Measurements from ENCODE around the gene P2RY2. TPM values are rescaled to one million over a fixed set of nuclear protein-coding genes. Genes with fewer than 3 reads are reported as not detected.

P2RY2 gene
- total and polyA plus RNA-seq, 12 donors, result 7.1 to 37.5 (median 11.1) TPM

DNA sequence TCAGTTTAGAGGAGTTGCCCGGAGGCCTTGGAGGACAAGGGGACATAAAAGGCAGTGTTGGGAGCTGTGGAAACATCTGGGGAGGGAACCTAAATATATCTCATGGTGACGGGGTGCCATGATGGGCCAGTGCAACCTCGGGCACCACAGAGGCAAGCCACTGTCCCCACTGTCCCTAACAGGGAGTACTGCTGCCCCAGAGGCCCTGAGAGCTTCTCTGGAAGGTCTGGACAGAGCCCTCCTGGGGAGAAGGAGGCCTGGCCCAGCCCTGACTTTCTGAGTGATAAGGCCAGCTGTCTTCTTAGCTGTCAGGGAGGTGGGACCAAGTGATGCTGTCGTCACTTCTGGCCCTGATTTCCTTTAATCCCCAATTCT lies 48.6 kb downstream of the P2RY2 start:
- TF ChIP-seq, protein P1, sequence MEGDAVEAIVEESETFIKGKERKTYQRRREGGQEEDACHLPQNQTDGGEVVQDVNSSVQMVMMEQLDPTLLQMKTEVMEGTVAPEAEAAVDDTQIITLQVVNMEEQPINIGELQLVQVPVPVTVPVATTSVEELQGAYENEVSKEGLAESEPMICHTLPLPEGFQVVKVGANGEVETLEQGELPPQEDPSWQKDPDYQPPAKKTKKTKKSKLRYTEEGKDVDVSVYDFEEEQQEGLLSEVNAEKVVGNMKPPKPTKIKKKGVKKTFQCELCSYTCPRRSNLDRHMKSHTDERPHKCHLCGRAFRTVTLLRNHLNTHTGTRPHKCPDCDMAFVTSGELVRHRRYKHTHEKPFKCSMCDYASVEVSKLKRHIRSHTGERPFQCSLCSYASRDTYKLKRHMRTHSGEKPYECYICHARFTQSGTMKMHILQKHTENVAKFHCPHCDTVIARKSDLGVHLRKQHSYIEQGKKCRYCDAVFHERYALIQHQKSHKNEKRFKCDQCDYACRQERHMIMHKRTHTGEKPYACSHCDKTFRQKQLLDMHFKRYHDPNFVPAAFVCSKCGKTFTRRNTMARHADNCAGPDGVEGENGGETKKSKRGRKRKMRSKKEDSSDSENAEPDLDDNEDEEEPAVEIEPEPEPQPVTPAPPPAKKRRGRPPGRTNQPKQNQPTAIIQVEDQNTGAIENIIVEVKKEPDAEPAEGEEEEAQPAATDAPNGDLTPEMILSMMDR (IDR thresholded peaks at IDR 0.05), result no peak
- peaks cover 5 to 63% (median 35%) of the 10 kb centered on the region in 9 donors for H3K4me1 ChIP-seq
- no peak overlapping the region for H3K4me3 ChIP-seq
- 50 to 67% methylated on average over 4 of the region's 4 CpGs for WGBS, 2 donors
- intact Hi-C loops (cut with DNase I), result no loop called here
- peaks cover 0 to 33% (median 9%) of the 10 kb centered on the region in 7 donors for H3K27me3 ChIP-seq
- DNase-seq, result no peak
- no peaks in the 10 kb centered on the region for H3K36me3 ChIP-seq
- peak overlapping the region in 3 of 10 donors; percentile 21 to 55 (median 43) for H3K27ac ChIP-seq
- H3K9me3 ChIP-seq, result no peaks in the 10 kb centered on the region
- ATAC-seq, result peak in 4 of 8 donors; percentile 1 to 15 (median 8)

- peak overlapping the region in 1 of 10 donors; percentile 55 for H3K27ac ChIP-seq
- intact Hi-C loops (cut with DNase I), result no loop called here
- H3K9me3 ChIP-seq, result no peaks in the 10 kb centered on the region
- ATAC-seq (no peak), DNase-seq (no peak)
- peaks cover 5 to 70% (median 35%) of the 10 kb centered on the region in 9 donors for H3K4me1 ChIP-seq
- peaks cover 0 to 33% (median 9%) of the 10 kb centered on the region in 7 donors for H3K27me3 ChIP-seq
- WGBS, 2 donors, result 86 to 91% methylated on average over 3 of the region's 3 CpGs
- TF ChIP-seq, protein P1 (IDR thresholded peaks at IDR 0.05), result no peak
- no peaks in the 10 kb centered on the region for H3K36me3 ChIP-seq
- no peak overlapping the region for H3K4me3 ChIP-seq
Observed at GRCh38 chr11:73267122-73267846, 49.2 kb downstream of the P2RY2 start.

- Histone ChIP-seq H3K9me3 (no peaks in the 10 kb centered on the region), H3K27ac (no peak overlapping the region), H3K27me3 (peaks cover 0 to 29% (median 9%) of the 10 kb centered on the region in 7 donors), H3K4me3 (no peak overlapping the region), H3K36me3 (no peaks in the 10 kb centered on the region), H3K4me1 (peaks cover 5 to 76% (median 35%) of the 10 kb centered on the region in 9 donors)
- 95% methylated on average over 8 of the region's 8 CpGs for WGBS, 2 donors
- DNase-seq (no peak), ATAC-seq (no peak)
- intact Hi-C loops (cut with DNase I), result no loop called here
- TF ChIP-seq, protein P1 (IDR thresholded peaks at IDR 0.05), result no peak
Observed at GRCh38 chr11:73267906-73268540, 49.9 kb downstream of the P2RY2 start.

DNA sequence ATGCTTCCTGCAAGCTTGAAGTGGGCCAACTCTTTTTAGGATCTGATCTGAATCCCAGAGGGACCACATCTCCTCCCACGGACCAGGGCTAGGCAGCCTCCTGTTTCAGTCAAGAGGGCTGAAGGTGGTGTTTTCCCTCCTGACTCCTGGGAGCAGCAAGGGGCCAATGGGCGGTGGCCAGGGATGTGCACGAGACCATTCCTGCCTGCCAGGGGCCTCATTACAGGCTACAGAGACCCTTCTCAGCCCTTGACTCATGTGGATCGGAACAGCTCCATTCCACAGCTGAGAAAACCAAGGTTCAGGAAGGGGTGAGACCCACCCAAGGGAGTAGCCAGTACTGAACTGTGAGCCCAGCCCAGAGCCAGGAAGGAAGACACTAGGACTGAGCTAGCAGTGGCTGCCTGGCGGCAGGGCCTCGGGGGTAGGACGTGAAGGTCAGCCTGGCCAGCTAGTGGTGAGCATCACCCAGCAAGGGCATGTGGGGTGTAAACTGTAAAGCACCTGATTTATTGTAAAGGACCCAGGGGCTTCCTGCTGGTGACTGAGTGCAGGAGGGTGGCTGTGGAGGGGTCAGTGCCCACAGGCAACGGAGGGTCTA lies 50.7 kb downstream of the P2RY2 start:
- no peak for DNase-seq
- H3K4me3 ChIP-seq, result no peak overlapping the region
- TF ChIP-seq, protein P1 (IDR thresholded peaks at IDR 0.05), result no peak
- WGBS, 2 donors, result 84 to 85% methylated on average over 8 of the region's 8 CpGs
- H3K27ac ChIP-seq, result no peak overlapping the region
- H3K36me3 ChIP-seq, result no peaks in the 10 kb centered on the region
- intact Hi-C loops (cut with DNase I), result no loop called here
- no peaks in the 10 kb centered on the region for H3K9me3 ChIP-seq
- H3K27me3 ChIP-seq, result peaks cover 0 to 22% (median 9%) of the 10 kb centered on the region in 7 donors
- H3K4me1 ChIP-seq, result peaks cover 8 to 83% (median 40%) of the 10 kb centered on the region in 9 donors
- no peak for ATAC-seq
